Measurements from ENCODE around the gene METTL4.

METTL4 gene, protein sequence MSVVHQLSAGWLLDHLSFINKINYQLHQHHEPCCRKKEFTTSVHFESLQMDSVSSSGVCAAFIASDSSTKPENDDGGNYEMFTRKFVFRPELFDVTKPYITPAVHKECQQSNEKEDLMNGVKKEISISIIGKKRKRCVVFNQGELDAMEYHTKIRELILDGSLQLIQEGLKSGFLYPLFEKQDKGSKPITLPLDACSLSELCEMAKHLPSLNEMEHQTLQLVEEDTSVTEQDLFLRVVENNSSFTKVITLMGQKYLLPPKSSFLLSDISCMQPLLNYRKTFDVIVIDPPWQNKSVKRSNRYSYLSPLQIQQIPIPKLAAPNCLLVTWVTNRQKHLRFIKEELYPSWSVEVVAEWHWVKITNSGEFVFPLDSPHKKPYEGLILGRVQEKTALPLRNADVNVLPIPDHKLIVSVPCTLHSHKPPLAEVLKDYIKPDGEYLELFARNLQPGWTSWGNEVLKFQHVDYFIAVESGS

DNA sequence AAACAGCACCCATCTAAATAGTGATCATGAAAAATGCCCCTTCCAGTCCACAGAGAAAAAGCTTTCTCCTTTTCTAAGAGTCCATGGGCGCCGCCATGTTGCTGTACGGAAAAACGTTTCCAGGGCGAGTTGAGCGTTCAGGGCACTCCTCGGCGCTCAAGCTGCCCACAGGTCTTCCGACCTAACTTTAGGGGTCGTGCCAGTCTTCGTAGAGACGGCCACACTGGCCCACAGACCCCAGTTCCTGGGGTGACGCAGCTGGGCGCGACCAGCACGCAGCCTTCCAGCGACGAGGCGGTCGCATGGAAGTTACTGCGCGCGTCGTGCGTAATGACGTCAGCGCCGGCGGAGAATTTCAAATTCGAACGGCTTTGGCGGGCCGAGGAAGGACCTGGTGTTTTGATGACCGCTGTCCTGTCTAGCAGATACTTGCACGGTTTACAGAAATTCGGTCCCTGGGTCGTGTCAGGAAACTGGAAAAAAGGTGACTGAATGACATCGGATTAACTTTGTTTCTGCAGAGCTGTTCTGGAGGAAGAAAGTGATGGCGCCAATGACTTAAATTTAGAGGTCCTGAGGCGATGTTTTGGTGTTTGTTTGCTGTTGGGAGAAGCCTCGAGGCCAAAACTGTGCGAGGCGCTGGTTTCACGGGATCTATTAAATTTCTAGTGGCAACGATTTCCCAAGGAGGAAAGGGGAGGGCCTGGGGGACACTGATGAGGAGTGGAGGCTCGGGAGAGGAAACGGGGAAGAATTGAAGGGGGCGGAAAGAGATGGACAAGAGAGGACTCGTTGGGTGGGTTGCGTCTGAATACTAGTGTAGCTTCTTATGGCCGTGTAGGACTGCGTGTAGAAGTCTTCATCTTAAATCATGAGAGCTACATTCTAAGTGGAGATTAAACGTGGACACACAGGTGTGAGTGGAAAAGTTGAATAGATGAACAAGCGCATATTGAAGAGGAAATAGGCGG lies at the start of gene METTL4, which contains the start of gene NDC80:
Gene METTL4, minus strand, starts transcription at position 306 of the 971 bp plus-strand sequence. CDS start 4,289 bp downstream, outside the sequence.
Gene NDC80, plus strand, starts transcription at position 358 of the 971 bp plus-strand sequence. CDS start 1,429 bp downstream, outside the sequence.
- DNase-seq = peak; percentile 92

DNA sequence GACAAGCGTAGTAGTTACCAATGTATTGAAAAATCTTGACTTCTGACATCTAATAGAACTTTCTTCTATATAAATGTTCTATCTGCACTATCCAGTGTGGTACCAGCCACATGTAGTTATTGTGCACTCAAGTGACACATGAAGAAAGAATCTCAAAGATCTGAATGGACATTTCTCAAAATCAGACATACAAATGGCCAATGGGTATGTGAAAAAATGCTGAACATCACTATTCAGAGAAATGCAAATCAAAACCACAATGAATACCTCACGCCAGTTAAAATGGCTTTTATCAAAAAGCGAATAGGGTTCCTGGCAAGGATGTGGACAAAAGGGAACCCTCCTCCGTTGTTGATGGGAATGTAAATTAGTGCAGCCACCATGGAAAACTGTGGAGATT lies 46.7 kb upstream of the METTL4 start:
- DNase-seq = peak; percentile 65

DNA sequence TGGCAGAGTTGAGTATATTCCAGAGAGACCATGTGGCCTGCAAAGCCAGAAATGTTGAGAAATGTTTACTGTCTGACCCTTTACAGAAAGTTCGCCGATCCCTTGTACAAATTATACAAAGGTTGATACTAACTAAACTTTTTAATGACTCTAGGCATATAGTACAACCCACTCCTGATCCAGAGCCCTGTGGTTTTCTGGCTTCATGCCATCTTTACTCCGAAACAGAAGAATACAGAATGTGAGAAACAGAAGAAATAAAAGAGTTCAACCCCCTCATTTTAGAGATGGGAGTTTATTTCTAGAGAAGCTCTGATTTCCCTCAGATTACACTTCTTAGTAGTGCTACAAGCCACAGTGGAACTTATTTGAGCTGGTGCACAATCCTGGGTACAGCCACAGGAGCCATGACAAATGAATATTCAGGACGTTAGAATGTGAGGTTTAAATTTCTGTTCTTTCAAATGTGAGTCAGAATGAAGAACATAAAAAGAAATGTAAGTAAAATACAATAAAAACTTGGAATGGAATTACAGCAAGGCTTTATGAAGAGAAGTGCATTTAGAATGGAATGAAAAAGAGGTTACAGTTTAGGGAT lies 46.2 kb upstream of the METTL4 start:
- no peak for DNase-seq

DNA sequence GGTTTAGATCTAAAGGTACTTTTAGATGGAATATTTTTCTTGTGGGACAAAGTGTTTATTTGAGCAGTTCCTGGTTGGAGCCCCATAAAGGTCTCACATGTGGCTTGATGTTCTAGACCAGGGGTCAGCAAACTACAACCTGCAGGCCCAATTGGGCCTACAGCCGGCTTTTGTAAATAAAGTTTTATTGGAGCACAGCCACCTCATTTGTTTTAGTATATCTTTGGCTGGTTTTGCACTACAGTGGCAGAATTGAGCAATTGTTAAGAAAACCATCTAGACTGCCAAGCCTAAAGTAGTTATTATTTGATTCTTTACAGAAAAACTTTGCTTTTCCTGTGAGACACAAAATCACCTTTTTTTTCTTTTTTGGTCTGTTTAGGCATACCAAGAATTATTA lies 41.7 kb upstream of the METTL4 start:
- no peak for DNase-seq

DNA sequence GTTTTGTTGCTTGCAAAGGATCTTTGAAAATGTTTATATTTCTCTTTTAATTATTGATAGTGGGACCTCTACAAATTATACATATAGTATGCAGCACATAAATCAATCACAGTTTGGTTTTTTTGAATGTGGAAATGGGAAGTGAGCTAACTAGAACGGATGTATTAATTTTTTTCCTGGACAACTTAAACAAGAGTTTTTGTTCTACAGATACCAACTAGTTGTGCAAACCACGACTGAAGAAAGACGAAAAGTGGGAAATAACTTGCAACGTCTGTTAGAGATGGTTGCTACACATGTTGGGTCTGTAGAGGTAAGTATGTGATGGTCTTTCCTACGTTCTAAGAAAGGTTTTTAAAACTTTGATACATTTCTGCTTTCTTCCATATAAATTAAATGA lies 39.2 kb upstream of the METTL4 start:
- DNase-seq = no peak

DNA sequence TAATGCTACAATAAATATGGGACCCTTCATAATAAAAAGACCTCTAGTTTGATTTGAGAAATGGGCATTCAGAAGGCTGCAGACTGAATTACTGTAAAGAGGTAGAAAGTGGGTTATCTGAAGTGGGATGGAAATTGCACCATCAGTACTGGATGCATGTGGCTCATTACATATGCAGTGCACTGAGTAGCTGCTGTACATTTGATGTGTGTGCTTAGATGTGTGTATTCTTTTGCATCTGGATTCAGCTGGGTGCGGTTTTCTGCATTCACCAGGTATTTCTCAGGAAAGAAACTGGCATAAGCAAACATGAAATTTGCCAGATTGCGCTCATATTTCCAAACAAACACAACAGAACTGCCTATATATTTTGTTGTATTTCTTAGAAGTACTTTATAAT lies 38.3 kb upstream of the METTL4 start:
- no peak for DNase-seq

DNA sequence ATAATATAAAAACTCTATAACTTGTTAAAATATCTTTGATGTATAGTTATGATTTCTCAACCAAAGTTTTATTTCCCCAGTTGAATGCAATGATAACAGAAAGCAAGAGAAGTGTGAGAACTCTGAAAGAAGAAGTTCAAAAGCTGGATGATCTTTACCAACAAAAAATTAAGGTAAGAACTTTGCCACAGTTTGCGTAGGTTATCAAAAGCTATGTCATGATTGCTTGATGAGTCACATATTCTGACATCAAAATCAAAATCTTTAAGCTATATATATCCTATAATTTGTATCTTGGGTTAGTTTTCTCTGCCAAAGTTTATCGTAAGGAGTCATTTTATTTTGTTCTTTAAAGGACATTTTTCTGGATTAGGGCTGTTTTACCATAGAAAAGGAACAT lies 35.0 kb upstream of the METTL4 start:
- no peak for DNase-seq

DNA sequence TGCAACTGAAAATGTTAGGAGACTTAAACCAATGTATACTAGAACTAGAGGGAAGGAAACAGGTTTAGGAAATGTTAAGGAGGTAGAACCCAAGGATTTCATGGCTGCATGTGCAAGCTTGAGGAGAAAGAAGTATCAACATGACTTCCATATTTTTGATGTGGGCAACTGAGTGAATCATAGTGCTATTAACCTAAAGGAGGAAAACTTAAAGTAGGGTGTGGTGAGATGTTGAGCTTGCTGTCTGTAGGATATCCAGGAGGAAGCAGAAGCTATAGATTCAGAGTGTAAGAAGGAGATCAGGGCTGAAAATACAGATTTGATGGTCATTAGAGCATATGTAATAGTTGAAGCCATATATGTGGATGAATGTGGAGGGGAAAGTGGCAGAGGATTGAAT lies 31.5 kb upstream of the METTL4 start:
- DNase-seq = no peak

DNA sequence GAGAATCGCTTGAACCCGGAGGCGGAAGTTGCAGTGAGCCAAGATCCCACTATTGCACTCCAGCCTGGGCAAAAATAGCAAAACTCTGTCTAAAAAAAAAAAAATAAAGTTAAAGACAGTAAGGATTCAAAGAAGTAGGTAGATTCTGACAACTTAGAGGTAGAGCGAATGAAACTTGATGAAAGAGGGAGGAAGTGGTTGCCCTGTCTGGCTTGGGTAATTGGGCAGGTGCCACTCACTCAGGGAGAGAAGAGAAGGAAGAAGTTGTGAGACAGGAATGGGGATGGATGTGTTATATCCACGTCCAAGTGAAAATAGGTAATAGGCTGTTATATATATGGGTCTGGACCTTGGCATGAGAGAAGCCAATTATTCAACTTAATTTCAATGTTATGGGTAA lies 26.3 kb upstream of the METTL4 start:
- no peak for DNase-seq

DNA sequence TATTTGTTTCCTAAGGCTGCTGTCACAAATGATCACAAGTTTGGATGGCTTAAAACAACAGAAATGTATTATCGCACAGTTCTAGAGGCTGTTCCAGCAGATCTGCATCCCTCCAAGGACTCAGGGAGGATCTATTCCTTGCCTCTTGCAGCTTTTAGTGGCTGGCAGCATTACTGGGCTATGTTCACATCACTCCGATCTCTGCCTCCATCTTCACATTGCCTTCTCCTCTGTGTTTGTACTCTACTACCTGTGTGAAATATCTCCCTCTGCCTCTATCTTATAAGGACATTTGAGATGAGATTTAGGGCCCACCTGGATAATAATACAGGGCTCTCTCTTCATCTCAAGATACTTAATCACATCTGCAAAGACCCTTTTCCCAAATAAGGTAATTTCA lies 19.0 kb upstream of the METTL4 start:
- no peak for DNase-seq

DNA sequence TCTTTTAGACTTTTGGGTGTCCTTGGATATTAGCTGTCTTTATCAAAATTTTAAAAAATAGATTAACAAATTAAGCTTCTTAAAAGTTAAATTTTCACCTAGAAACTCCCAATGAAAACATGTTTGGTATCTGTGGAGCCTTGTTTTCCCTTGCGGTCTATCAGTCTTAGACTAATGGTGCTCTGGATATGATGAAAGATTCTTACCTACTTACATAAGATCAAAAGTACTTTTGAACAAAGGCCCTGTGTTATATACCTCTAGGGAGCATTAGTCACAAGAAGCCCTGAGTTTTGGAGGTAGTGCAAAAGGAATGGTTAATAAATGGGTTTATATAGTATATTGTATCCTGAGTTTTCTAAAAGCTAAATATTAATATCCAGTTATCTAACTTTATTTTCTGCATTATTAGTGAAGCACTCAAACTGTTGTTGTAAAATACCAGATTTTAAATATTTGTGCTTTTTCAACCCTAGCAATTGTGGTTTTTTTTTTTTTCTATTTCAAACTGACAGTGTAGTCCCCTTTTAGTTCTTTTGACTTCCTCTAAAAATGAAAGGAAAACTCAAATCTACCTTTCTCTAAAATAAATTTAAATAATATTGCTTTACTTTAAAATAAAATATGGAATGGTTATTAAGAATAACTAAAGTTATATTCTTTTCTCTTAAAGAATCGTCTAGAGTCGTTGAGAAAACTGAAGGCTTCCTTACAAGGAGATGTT lies 18.2 kb upstream of the METTL4 start:
- DNase-seq = no peak

DNA sequence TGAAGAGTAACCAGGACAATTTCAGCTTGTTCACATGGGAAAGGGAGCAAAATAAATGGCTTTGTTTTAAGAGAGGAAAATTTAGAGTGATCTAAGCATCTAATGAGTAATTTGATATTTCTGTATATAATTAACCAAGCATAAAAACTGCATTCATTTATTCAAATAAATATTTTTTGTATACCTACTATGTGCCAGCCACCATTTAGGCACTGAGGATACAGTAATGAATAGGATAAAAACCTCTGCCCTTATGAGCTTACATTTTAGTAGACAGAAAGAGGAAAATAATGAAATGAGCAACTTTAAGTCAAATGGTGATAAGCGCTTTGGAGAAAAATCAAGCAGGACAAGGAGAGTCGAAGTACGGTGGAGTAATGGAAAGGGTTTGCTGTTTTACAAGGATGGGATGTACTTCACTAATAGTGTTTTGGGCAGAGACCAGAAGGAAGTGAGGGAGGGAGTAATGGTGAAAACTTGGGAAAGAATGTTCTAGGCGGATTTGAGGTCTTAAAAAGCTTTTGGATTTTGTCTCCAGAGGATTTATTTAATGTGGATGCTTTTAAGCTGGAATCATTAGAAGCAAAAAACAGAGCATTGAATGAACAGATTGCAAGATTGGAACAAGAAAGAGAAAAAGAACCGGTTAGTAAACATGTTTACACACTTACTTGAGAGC lies 17.5 kb upstream of the METTL4 start:
- DNase-seq = no peak

DNA sequence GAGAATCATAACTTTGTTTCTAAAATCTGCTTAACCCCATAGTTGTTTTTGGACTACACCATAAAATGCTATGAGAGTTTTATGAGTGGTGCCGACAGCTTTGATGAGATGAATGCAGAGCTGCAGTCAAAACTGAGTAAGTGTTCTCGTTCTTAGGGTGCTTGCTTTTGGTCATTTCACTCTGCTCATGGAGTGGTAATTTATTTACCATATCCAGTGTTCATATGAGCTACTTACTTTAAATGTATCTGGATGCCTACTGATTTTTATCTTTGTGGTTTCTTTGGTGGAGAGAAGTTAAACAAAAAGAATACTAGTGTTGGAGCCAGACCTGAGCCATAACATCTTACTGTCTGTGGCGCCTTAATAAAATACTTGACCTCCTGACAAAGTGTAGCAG lies 16.5 kb upstream of the METTL4 start:
- no peak for DNase-seq

DNA sequence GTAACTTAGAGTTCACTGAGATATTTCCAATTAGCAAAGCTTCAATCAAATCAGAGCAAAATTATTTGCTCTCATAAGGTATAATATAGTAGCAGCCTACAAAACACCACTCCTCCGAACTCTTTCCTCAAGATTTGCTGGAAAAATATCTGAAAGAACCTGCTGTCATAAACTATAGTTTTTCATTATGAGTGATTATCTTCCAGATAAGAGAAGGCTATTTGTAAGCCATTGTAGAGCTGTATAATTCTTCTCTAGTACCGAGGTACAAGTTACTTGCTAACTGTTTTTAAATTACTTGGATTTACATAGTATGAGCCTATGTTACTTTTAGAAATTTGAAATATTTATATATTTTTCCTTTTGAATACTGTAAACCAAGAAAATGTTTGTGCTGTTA lies 2.1 kb upstream of the METTL4 start:
- no peak for DNase-seq

DNA sequence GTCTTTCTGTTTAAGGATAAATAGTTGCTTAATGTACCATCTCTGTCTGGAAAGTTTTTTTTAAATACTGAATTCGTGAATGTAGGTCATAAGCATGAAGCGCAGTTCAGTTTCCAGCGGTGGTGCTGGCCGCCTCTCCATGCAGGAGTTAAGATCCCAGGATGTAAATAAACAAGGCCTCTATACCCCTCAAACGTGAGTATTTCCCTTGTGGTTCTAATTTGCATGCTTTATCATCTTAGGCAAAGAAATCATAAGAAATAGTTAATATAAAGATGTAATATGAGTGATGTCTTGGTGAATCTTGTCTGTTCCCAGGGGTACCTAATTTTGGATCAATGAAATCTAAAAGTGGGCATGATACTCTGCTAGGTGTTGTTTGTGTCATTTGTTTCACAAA lies 1.6 kb upstream of the METTL4 start:
- no peak for DNase-seq

DNA sequence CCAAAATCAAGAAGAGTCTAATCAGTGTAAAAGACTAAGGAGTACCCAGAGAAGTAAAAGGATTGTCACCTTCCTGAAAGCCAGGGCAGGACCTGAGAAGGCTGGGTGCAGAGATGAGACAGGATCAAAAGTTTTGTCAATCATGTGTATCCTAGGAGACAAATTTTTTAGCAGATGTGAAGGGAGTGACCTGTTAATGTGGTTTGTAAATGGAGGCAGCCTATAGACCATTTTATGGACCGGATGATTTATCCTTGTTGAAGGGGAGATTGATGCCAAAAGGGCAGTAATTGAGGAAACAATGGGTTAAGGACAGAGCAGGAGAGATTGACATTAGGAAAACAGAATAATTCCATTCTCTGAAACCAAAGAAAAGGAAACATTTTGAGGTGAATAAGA lies 865 bp upstream of the METTL4 start:
- no peak for DNase-seq

DNA sequence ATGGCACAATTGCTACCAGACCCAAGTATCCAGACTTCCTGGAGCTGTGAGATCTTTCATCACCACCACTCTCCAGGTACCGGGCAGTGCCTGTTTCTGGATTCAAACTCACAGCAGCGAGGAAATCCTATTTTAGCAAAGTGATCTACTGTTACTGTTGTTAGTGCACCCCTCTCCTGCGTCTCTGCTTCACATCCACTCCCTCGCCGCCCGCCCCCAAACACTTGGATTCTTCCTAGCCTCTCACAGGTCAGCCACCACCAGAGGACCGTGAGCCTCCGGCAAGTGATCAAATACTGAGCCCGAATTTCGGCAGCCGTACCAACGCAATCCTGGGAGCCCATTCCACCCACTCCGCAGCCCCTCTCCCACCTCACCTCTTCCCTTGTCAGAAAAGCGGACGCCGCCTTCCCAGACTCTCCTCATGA lies 519 bp downstream of the METTL4 start:
- peak; percentile 69 for DNase-seq

DNA sequence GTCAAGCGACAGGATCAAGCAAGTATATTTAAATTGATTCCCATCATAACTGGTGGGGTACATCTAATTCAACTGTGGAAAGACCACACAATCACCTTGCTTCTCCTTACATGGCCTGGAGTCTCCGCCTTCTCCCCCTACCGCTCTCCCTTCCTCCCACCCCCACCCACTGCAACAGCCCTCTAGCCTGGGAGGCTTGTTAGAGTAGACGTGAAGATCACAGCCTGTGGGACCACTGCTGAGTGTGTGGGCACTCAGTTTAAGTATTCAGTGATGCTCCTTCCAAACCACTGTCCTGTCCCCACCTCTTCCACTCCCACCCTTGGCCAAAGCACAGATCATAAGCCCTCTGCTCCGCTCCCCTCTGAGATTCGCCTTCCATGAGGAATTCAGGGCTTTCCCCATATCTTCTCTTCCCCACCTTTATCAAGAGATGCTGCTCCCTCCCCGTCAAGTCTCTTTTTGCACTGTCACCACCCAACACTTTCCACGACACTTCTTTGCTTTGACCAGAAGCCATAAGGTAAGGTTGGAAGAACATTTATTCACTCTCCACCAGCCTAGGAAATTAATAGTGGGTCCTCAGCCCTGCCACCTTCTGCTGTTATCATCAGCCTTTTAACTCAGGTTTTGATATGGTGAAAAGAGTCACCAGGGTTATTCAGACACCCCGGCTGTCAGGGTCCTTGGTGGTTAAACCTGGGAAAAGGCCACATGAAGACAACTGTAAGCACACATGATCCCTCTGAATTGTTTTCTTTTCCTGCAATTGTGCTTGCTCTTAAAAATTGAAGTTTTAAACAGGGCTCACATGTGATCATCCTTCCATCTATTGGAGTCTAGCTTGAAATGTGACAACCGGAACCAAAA lies 1.7 kb downstream of the METTL4 start:
- DNase-seq = no peak

DNA sequence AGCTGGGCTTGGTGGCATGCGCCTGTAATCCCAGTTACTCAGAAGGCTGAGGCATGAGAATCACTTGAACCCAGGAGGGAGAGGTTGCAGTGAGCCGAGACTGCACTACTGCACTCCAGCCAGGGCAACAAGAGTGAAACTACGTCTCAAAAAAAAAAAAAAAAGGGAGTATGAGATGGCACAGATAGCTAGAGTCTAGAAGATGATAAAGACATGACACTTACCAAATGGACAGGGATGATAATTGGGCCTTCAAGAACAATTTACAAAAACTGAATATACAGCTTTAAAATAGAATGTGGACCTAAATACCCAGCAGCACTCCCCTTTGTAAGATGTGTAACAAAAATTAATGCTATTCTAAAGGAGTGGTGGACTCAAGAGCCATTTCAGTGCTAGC lies 2.7 kb downstream of the METTL4 start:
- DNase-seq = no peak

DNA sequence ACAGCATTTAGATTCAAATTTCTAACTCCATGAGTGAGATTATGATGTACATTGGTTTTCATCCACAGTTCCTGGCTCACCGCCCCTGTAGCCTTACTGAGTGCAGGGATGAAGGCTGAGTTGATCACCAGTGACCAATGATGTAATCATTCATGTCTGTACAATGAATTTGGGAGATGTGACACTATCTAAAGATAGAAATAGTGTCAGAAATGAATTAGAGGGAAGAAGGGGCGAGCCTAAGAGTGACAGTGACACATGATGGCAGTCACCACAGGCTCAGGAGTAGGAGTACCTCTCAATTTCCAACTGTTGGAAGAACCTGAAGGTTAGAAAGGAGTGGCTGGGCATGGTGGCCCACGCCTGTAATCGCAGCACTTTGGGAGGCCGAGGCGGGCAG lies 3.2 kb downstream of the METTL4 start:
- no peak for DNase-seq

DNA sequence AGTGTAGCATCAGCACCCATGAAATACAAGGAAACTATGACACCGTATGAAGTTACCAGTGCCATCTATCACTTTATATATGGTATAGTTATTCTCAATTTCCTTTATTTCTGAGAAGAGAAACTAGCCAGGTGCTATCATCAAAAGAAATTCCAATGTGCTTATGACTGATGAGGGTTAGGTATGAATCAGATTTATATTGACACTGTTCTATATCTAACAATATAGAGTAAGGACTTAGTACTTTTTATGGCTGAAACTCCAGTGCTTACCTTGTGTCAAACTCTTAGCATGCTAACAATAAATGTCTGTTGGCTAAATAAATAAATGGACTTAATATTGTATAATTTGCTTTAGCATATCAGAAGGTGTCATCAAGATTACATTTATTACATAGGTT lies 6.9 kb downstream of the METTL4 start:
- no peak for DNase-seq

All from EL (cell line).